Stimulated activated effector memory CD8-positive, alpha-beta T cell treated with anti-CD3 and anti-CD28 coated beads, Interleukin-12 subunit alpha, Interleukin-12 subunit beta, amount 100 ng/mL, for 72 hours (primary cell): ENCODE results near the gene MARCKSL1.
"Not testable (repeated sequence)": the region's sequence is repeated elsewhere in the genome, so short reads cannot be mapped to it uniquely, and the experiment has no call there.

Source experiments
- ATAC-seq: fragments of 150-1000 bp; cut with Tn5 transposase; 2 replicates; pipeline ENCODE4 v1.10.0; 2021
- DNase-seq, 2 donors: peaks; one replicate each; pipeline ENCODE4 v3.0.0; 2021 to 2022; ENCODE audit warnings: low spot score in 2 of 2
- H3K27ac Mint-ChIP-seq: one replicate; pipeline ENCODE4 v1.8.0; 2022; ENCODE audit warnings: mild to moderate bottlenecking, mixed read lengths
- H3K36me3 Mint-ChIP-seq: one replicate; pipeline ENCODE4 v1.8.0; 2022; ENCODE audit warnings: mild to moderate bottlenecking, mixed read lengths
- H3K4me1 Mint-ChIP-seq: one replicate; pipeline ENCODE4 v1.8.0; 2022; ENCODE audit warnings: mixed read lengths
- H3K4me3 Mint-ChIP-seq: one replicate; pipeline ENCODE4 v1.8.0; 2022; ENCODE audit warnings: mild to moderate bottlenecking, mixed read lengths
- H3K9me3 Mint-ChIP-seq: one replicate; pipeline ENCODE4 v1.8.0; 2022; ENCODE audit warnings: mixed read lengths

Gene MARCKSL1

GRCh38 chr1:32358435-32358834, 22.4 kb upstream of the MARCKSL1 start:
- H3K4me1 Mint-ChIP-seq: peaks cover 36% of the 10 kb centered on the region
- H3K36me3 Mint-ChIP-seq: peaks cover 33% of the 10 kb centered on the region
- H3K27ac Mint-ChIP-seq: no peak overlapping the region
- ATAC-seq (no peak), DNase-seq (no peak)
- H3K4me3 Mint-ChIP-seq: no peak overlapping the region
- no peaks in the 10 kb centered on the region for H3K9me3 Mint-ChIP-seq

GRCh38 chr1:32357614-32358013, 21.6 kb upstream of the MARCKSL1 start:
- no peak overlapping the region for H3K4me3 Mint-ChIP-seq

GRCh38 chr1:32356478-32356877, 20.4 kb upstream of the MARCKSL1 start:
- no peak for DNase-seq
- H3K4me3 Mint-ChIP-seq: no peak overlapping the region
- ATAC-seq: no peak
- H3K4me1 Mint-ChIP-seq: peaks cover 34% of the 10 kb centered on the region
- H3K36me3 Mint-ChIP-seq: peaks cover 30% of the 10 kb centered on the region
- no peaks in the 10 kb centered on the region for H3K9me3 Mint-ChIP-seq
- H3K27ac Mint-ChIP-seq: peak overlapping the region; percentile 7

More at GRCh38 chr1:32357614-32358013, 21.6 kb upstream of the MARCKSL1 start:
- ATAC-seq: no peak
- H3K36me3 Mint-ChIP-seq: peaks cover 28% of the 10 kb centered on the region
- no peak for DNase-seq
- peaks cover 39% of the 10 kb centered on the region for H3K4me1 Mint-ChIP-seq
- H3K27ac Mint-ChIP-seq: no peak overlapping the region
- no peaks in the 10 kb centered on the region for H3K9me3 Mint-ChIP-seq

GRCh38 chr1:32355778-32356177, 19.7 kb upstream of the MARCKSL1 start:
- not testable (repeated sequence) for H3K4me3 Mint-ChIP-seq, ATAC-seq, H3K27ac Mint-ChIP-seq, DNase-seq, H3K9me3 Mint-ChIP-seq
- Mint-ChIP-seq H3K4me1 (peaks cover 32% of the 10 kb centered on the region), H3K36me3 (peaks cover 30% of the 10 kb centered on the region)

GRCh38 chr1:32353886-32354570, 18.0 kb upstream of the MARCKSL1 start:
- no peak for ATAC-seq
- H3K27ac Mint-ChIP-seq: no peak overlapping the region
- peaks cover 26% of the 10 kb centered on the region for H3K4me1 Mint-ChIP-seq
- H3K36me3 Mint-ChIP-seq: peaks cover 26% of the 10 kb centered on the region
- H3K4me3 Mint-ChIP-seq: no peak overlapping the region
- H3K9me3 Mint-ChIP-seq: no peaks in the 10 kb centered on the region
- no peak for DNase-seq

GRCh38 chr1:32353431-32353830, 17.4 kb upstream of the MARCKSL1 start:
- DNase-seq (no peak), ATAC-seq (no peak)
- Mint-ChIP-seq H3K9me3 (no peaks in the 10 kb centered on the region), H3K27ac (peak overlapping the region; percentile 39), H3K4me1 (peaks cover 32% of the 10 kb centered on the region), H3K4me3 (peak overlapping the region; percentile 66), H3K36me3 (peaks cover 23% of the 10 kb centered on the region)

GRCh38 chr1:32352831-32353383, 16.9 kb upstream of the MARCKSL1 start:
- H3K4me1 Mint-ChIP-seq: peaks cover 35% of the 10 kb centered on the region
- no peak for DNase-seq
- H3K9me3 Mint-ChIP-seq: no peaks in the 10 kb centered on the region
- H3K36me3 Mint-ChIP-seq: peaks cover 23% of the 10 kb centered on the region
- peak overlapping the region; percentile 39 for H3K27ac Mint-ChIP-seq
- no peak for ATAC-seq
- peak overlapping the region; percentile 66 for H3K4me3 Mint-ChIP-seq

- H3K27ac Mint-ChIP-seq: peak overlapping the region; percentile 39
- H3K4me3 Mint-ChIP-seq: peak overlapping the region; percentile 66
- DNase-seq: no peak
- H3K9me3 Mint-ChIP-seq: no peaks in the 10 kb centered on the region
- peaks cover 35% of the 10 kb centered on the region for H3K4me1 Mint-ChIP-seq
- H3K36me3 Mint-ChIP-seq: peaks cover 17% of the 10 kb centered on the region
- no peak for ATAC-seq
Measured at GRCh38 chr1:32352239-32352745, 16.3 kb upstream of the MARCKSL1 start.

- H3K27ac Mint-ChIP-seq: peak overlapping the region; percentile 54
- peaks cover 17% of the 10 kb centered on the region for H3K36me3 Mint-ChIP-seq
- DNase-seq (peak; percentile 74 to 92), ATAC-seq (peak; percentile 92)
- H3K4me1 Mint-ChIP-seq: peaks cover 38% of the 10 kb centered on the region
- H3K4me3 Mint-ChIP-seq: peak overlapping the region; percentile 66
- H3K9me3 Mint-ChIP-seq: no peaks in the 10 kb centered on the region
Measured at GRCh38 chr1:32351399-32352238, 15.6 kb upstream of the MARCKSL1 start.

GRCh38 chr1:32350785-32351398, 14.9 kb upstream of the MARCKSL1 start:
- DNase-seq (peak in 1 of 2 donors; percentile 91), ATAC-seq (peak; percentile 66)
- Mint-ChIP-seq H3K27ac (peak overlapping the region; percentile 54), H3K9me3 (no peaks in the 10 kb centered on the region), H3K36me3 (peaks cover 17% of the 10 kb centered on the region), H3K4me1 (peaks cover 45% of the 10 kb centered on the region), H3K4me3 (peak overlapping the region; percentile 66)

GRCh38 chr1:32349211-32349708, 13.2 kb upstream of the MARCKSL1 start:
- Mint-ChIP-seq H3K4me3 (no peak overlapping the region), H3K27ac (peak overlapping the region; percentile 84), H3K4me1 (peaks cover 57% of the 10 kb centered on the region)

GRCh38 chr1:32346532-32347157, 10.6 kb upstream of the MARCKSL1 start:
- no peak for ATAC-seq
- Mint-ChIP-seq H3K4me3 (no peak overlapping the region), H3K36me3 (no peaks in the 10 kb centered on the region), H3K27ac (no peak overlapping the region), H3K4me1 (peaks cover 57% of the 10 kb centered on the region), H3K9me3 (no peaks in the 10 kb centered on the region)
- no peak for DNase-seq

More at GRCh38 chr1:32349211-32349708, 13.2 kb upstream of the MARCKSL1 start:
- ATAC-seq (no peak), DNase-seq (no peak)
- no peaks in the 10 kb centered on the region for H3K9me3 Mint-ChIP-seq
- peaks cover 11% of the 10 kb centered on the region for H3K36me3 Mint-ChIP-seq

GRCh38 chr1:32345289-32345827, 9.3 kb upstream of the MARCKSL1 start:
- H3K4me3 Mint-ChIP-seq: no peak overlapping the region
- no peak for DNase-seq
- no peaks in the 10 kb centered on the region for H3K36me3 Mint-ChIP-seq
- H3K27ac Mint-ChIP-seq: peak overlapping the region; percentile 68
- ATAC-seq: no peak
- peaks cover 53% of the 10 kb centered on the region for H3K4me1 Mint-ChIP-seq
- H3K9me3 Mint-ChIP-seq: no peaks in the 10 kb centered on the region

- no peak for ATAC-seq
- no peaks in the 10 kb centered on the region for H3K36me3 Mint-ChIP-seq
- H3K27ac Mint-ChIP-seq: no peak overlapping the region
- peaks cover 63% of the 10 kb centered on the region for H3K4me1 Mint-ChIP-seq
- no peak overlapping the region for H3K4me3 Mint-ChIP-seq
- no peak for DNase-seq
- no peaks in the 10 kb centered on the region for H3K9me3 Mint-ChIP-seq
Measured at GRCh38 chr1:32342704-32343103, 6.7 kb upstream of the MARCKSL1 start.
